Esophagus squamous epithelium (tissue), 5 donors: ENCODE data around the gene KCTD18. TPM values are rescaled to one million over a fixed set of nuclear protein-coding genes. Genes with fewer than 3 reads are reported as not detected.

ENCODE experiments used
- DNase-seq: peaks from one replicate; lab custom pipeline; 2025; lab: John Stamatoyannopoulos, UW
- H3K27ac ChIP-seq, 4 donors: fragments of 200-600 bp; sonication (generic); one replicate each; pipeline ENCODE4 v1.5.1; 2016 to 2019; ENCODE audit warnings: mild to moderate bottlenecking in 1 of 4
- H3K27me3 ChIP-seq, 4 donors: fragments of 200-600 bp; sonication (generic); 1 replicate in 3 of 4; 2 replicates in 1 of 4; pipeline versions ENCODE4 v1.5.1 to v1.6.0; 2017 to 2021; ENCODE audit warnings: antibody characterized with exemption in 1 of 4
- H3K36me3 ChIP-seq, 3 donors: fragments of 200-600 bp; sonication (generic); one replicate each; pipeline ENCODE4 v1.5.1; 2016 to 2019
- H3K4me1 ChIP-seq, 3 donors: fragments of 200-600 bp; sonication (generic); one replicate each; pipeline ENCODE4 v1.5.1; 2017 to 2019
- H3K4me3 ChIP-seq, 4 donors: fragments of 200-600 bp; sonication (generic); 1 replicate in 3 of 4; 2 replicates in 1 of 4; pipeline ENCODE4 v1.5.1; 2016 to 2019; ENCODE audit warnings: mild to moderate bottlenecking in 2 of 4, moderate library complexity in 1 of 4
- H3K9me3 ChIP-seq, 3 donors: fragments of 200-600 bp; sonication (generic); one replicate each; pipeline ENCODE4 v1.5.1; 2016 to 2019
- POLR2A ChIP-seq, 4 donors: fragments of 450-650 bp; IDR thresholded peaks; one replicate each; pipeline ENCODE4 v1.6.1; 2017; ENCODE audit warnings: antibody characterized with exemption in 4 of 4, mild to moderate bottlenecking in 4 of 4, moderate library complexity in 3 of 4
- whole genome bisulfite sequencing, 2 donors: methylation state at CpG; one replicate each; pipeline ENCODE4 v1.1.5; 2018; 5-methylcytosine and 5-hydroxymethylcytosine counted together
- intact Hi-C: fragments of 100-400 bp; cut with DNase I; formaldehyde crosslinking; loops from one replicate; pipeline ENCODE4 v1.15.0; 2022
- total RNA-seq, 4 donors: library from RNA; depleted of rRNA; stranded (reverse); fragments of >200 nt; gene quantifications; one replicate each; pipeline ENCODE4 v1.1.0, GENCODE V29; 2016
- TF ChIP-seq, protein P1 (sequence below), 6 experiments: fragments of 450-650 bp in 4 of 6; fragments of 200-600 bp in 2 of 6; sonication (generic) in 2 of 6; IDR thresholded peaks; one replicate each; pipeline ENCODE4 v1.5.1; 2016 to 2019; ENCODE audit warnings: antibody characterized with exemption in 6 of 6, mild to moderate bottlenecking in 4 of 6, moderate library complexity in 4 of 6
- donor health status: DM: yes; HTN: yes; CAD: no.

KCTD18 gene
- 10 to 100 TPM in 2 of 4 donors, 1 to 10 TPM in 2; 6.9 to 19.5 (median 13.9) TPM for total RNA-seq

DNA sequence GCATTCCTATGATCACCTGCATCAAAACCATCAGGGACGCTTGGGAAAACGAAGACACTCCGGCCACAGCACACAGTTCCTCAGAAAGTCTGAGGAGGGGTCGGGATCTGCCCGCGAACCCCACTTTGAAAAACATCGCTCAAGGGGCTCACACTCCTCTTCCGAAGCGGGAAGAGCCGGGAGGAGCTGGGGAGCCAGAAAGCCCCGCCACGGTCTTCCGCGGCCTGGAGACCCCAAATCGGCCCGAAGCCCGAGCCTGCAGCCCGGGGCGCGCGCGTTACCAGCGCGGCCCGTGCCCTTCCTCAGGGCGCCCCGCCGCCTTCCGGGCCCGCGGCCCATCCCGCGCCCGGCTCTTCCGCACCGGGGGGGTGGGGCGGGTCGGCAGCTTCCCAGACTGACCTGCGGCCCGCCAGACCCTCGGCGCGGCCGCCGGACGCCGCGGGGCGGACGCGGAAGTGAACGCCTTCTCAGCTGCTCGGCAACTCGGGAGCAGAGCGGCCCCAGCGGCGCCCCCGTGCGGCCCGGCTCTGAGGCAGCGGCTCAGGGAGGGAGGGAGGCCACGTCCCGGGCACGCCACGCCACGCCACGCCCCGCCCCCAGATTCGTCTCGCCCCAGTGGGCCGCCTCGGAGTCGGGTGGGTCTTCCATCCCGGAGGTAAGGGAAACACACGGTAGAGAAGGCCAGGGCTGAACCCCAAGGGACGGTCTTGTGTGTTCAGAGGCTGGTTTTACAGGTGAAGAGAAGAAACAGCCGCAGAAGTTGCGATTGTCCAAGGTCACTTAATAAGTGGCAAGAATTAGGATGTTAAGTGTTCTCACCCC, at the start of gene KCTD18:
Gene KCTD18, minus strand, starts transcription at position 457 of the 822 bp plus-strand sequence. CDS start 3,052 bp downstream, outside the sequence.
- intact Hi-C loops: no loop called here
- WGBS, 2 donors: 0 to 1% methylated on average over 2 to 17 of the region's 78 CpGs

DNA sequence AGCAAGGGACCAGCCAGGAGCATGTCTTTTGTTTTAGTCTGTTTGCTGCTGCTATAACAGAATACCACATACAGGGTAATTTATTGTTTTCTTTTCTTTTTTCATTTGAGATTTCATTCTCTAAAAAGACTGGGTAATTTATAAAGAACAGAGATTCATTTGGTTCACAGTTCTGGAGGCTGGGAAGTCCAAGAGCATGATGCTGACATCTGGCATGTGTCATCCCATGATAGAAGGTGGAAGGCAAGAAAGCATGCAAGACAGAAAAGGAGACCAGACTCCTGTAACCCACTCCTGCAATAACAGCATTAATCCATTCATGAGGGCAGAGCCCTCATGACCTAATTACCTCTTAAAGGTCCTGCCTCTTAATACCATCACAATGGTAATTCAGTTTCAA, 30.9 kb upstream of the KCTD18 start:
- no peak for DNase-seq
- no peaks in the 10 kb centered on the region for H3K27me3 ChIP-seq
- H3K9me3 ChIP-seq: no peaks in the 10 kb centered on the region
- peaks cover 0 to 22% (median 0%) of the 10 kb centered on the region in 3 donors for H3K36me3 ChIP-seq
- H3K4me1 ChIP-seq: no peaks in the 10 kb centered on the region
- H3K27ac ChIP-seq: no peak overlapping the region
- no peak overlapping the region for H3K4me3 ChIP-seq
- TF ChIP-seq, protein P1, sequence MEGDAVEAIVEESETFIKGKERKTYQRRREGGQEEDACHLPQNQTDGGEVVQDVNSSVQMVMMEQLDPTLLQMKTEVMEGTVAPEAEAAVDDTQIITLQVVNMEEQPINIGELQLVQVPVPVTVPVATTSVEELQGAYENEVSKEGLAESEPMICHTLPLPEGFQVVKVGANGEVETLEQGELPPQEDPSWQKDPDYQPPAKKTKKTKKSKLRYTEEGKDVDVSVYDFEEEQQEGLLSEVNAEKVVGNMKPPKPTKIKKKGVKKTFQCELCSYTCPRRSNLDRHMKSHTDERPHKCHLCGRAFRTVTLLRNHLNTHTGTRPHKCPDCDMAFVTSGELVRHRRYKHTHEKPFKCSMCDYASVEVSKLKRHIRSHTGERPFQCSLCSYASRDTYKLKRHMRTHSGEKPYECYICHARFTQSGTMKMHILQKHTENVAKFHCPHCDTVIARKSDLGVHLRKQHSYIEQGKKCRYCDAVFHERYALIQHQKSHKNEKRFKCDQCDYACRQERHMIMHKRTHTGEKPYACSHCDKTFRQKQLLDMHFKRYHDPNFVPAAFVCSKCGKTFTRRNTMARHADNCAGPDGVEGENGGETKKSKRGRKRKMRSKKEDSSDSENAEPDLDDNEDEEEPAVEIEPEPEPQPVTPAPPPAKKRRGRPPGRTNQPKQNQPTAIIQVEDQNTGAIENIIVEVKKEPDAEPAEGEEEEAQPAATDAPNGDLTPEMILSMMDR (IDR thresholded peaks at IDR 0.05): no peak
- TF ChIP-seq POLR2A (IDR thresholded peaks at IDR 0.05): no peak
- intact Hi-C loops: no loop called here

More for the DNA sequence above, at the start of gene KCTD18:
- Histone ChIP-seq H3K9me3 (no peaks in the 10 kb centered on the region), H3K27ac (peak within 1 kb of the TSS; percentile 84 to 92 (median 88)), H3K27me3 (peaks cover 0 to 23% (median 0%) of the 10 kb centered on the region in 4 donors), H3K4me1 (peaks cover 0 to 22% (median 4%) of the 10 kb centered on the region in 3 donors), H3K4me3 (peak within 1 kb of the TSS; percentile 75 to 94 (median 84)), H3K36me3 (peaks cover 0 to 15% (median 0%) of the 10 kb centered on the region in 3 donors)
- peak in 3 of 4 donors; percentile 30 to 89 (median 86) for TF ChIP-seq POLR2A (IDR thresholded peaks at IDR 0.05)
- TF ChIP-seq, protein P1 (IDR thresholded peaks at IDR 0.05): peak; percentile 71 to 88 (median 82)
- peak; percentile 27 for DNase-seq

DNA sequence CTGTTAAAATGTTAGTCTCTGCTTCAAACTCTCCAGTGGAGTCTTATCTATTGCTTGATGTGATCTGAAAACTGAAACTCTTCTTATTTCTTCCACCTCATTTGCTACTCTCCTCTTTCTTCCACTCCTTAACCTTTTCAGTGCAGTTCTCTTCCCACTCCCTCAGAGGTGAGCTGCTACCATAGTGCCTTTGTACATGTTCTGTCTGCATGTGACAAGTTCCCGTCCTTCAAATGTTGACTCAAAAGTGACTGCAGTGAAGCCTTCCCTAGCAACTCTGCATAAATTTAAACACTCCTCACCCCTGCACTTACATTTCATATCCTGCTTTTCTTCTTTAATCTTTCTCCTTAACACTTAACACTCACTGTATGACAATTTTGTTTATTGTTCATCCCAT, 28.3 kb upstream of the KCTD18 start:
- no peak for DNase-seq
- Histone ChIP-seq H3K9me3 (no peaks in the 10 kb centered on the region), H3K4me1 (no peaks in the 10 kb centered on the region), H3K4me3 (no peak overlapping the region), H3K27me3 (no peaks in the 10 kb centered on the region), H3K36me3 (peaks cover 0 to 19% (median 0%) of the 10 kb centered on the region in 3 donors), H3K27ac (no peak overlapping the region)
- no peak for TF ChIP-seq POLR2A (IDR thresholded peaks at IDR 0.05)
- TF ChIP-seq, protein P1 (IDR thresholded peaks at IDR 0.05): no peak
- 94 to 95% methylated on average over 1 of the region's 1 CpG for WGBS, 2 donors
- intact Hi-C loops: no loop called here

DNA sequence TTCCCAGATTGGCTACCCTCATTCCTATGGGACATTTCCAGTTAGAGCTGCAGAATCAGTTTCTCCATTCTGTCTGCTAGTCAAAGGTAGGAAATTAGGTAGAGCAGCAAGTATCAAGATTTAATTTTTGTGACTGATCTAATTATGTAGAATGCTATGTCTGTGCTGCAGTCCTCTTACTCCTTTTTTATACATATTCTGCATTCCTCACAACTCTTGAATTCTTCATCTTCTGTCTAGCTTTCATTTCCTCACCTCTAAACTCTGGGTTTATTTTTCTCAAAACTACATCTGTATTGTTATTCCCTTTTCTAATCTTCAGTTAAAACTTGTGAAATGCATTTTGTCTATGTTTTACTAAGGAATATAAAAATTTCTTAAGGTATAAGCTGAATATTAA, 24.7 kb upstream of the KCTD18 start:
- no peak for DNase-seq
- Histone ChIP-seq H3K27ac (no peak overlapping the region), H3K9me3 (no peaks in the 10 kb centered on the region), H3K27me3 (no peaks in the 10 kb centered on the region), H3K4me1 (no peaks in the 10 kb centered on the region), H3K4me3 (no peak overlapping the region), H3K36me3 (peaks cover 0 to 7% (median 0%) of the 10 kb centered on the region in 3 donors)
- intact Hi-C loops: no loop called here
- TF ChIP-seq, protein P1 (IDR thresholded peaks at IDR 0.05): no peak
- no peak for TF ChIP-seq POLR2A (IDR thresholded peaks at IDR 0.05)

DNA sequence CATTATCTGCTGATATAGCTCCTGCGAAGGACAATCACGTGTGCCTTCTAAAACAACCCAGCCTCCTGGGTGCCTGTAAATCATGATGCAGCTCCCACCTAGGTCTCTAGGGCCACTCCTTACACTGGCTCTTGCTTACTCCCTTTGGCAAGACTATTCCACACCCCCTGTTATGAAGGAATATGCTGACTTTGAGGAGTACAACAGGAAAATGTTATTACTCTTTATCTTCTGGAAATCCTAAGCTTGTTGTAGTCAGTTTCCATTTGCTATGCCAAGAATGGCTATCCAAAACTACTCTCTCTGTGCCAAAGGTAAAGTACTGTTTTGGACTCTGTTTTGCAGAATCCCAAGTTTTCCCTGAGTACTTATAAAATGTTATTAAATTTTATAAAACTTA, 23.9 kb upstream of the KCTD18 start:
- H3K36me3 ChIP-seq: peaks cover 0 to 7% (median 0%) of the 10 kb centered on the region in 3 donors
- DNase-seq: no peak
- WGBS, 2 donors: 83 to 92% methylated on average over 2 of the region's 2 CpGs

More for the DNA sequence above, 23.9 kb upstream of the KCTD18 start:
- intact Hi-C loops: no loop called here
- no peak for TF ChIP-seq POLR2A (IDR thresholded peaks at IDR 0.05)
- TF ChIP-seq, protein P1 (IDR thresholded peaks at IDR 0.05): no peak
- no peak overlapping the region for H3K27ac ChIP-seq
- no peaks in the 10 kb centered on the region for H3K27me3 ChIP-seq
- no peaks in the 10 kb centered on the region for H3K4me1 ChIP-seq
- no peak overlapping the region for H3K4me3 ChIP-seq
- H3K9me3 ChIP-seq: no peaks in the 10 kb centered on the region
